Ovary (tissue), 3 donors: ENCODE results near the gene CD2BP2.

Experiments used
- CTCF ChIP-seq, 3 donors: fragments of 450-650 bp in 2 of 3; fragments of 200-600 bp in 1 of 3; IDR thresholded peaks; one replicate each; pipeline versions ENCODE4 v1.5.1 to v1.8.0; 2016 to 2022; ENCODE audit warnings: antibody characterized with exemption in 3 of 3, mild to moderate bottlenecking in 1 of 3
- POLR2A ChIP-seq: fragments of 450-650 bp; IDR thresholded peaks from one replicate; pipeline ENCODE4 v1.6.1; 2017; ENCODE audit warnings: antibody characterized with exemption, mild to moderate bottlenecking, moderate library complexity
- donor health status: DM: no; HTN: no; CAD: no.

GRCh38 chr16:30358990-30359870 lies 4.1 kb upstream of the CD2BP2 start:
- TF ChIP-seq POLR2A, result no peak
- no peak for TF ChIP-seq CTCF (IDR thresholded peaks at IDR 0.05)
